K562 (cell line): ENCODE results near the gene SPDYA. TPM values are rescaled to one million over a fixed set of nuclear protein-coding genes. Genes with fewer than 3 reads are reported as not detected.

Source experiments
- ATF1 ChIP-seq, 2 experiments: fragments of 450-650 bp in 1 of 2; IDR thresholded peaks; 2 replicates each; pipeline ENCODE4 v1.6.1; 2016; ENCODE audit warnings: missing compliant biosample characterization in 1 of 2, missing genetic modification characterization in 1 of 2
- BHLHE40 ChIP-seq: IDR thresholded peaks from 2 replicates; pipeline ENCODE4 v1.6.1; 2011; ENCODE audit warnings: low read length, improper control_type of control experiment
- BRD4 ChIP-seq: fragments of 200-600 bp; sonication (generic); IDR thresholded peaks from 2 replicates; pipeline ENCODE4 v1.6.1; 2017; ENCODE audit warnings: inconsistent platforms
- CBX5 ChIP-seq: IDR thresholded peaks from 2 replicates; pipeline ENCODE4 v1.6.1; 2014; ENCODE audit warnings: low read depth, borderline replicate concordance
- CREB3L1 ChIP-seq: fragments of 450-650 bp; IDR thresholded peaks from 2 replicates; pipeline ENCODE4 v1.6.1; 2014; ENCODE audit warnings: low read depth, mild to moderate bottlenecking, moderate library complexity, borderline replicate concordance
- ELF1 ChIP-seq: fragments of 200-800 bp; sonication (Bioruptor generic); IDR thresholded peaks from 2 replicates; pipeline ENCODE4 v1.6.1; 2016; ENCODE audit warnings: missing genetic modification characterization, missing compliant biosample characterization
- ETV1 ChIP-seq: fragments of 450-650 bp; conservative IDR thresholded peaks from 2 replicates; pipeline ENCODE4 v1.6.1; 2016; ENCODE audit warnings: missing genetic modification characterization, control low read depth, low read depth, missing compliant biosample characterization
- FIP1L1 ChIP-seq: fragments of 200-400 bp; formaldehyde crosslinking; IDR thresholded peaks from 2 replicates; pipeline ENCODE4 v1.6.1; 2018; ENCODE audit warnings: mild to moderate bottlenecking, low read depth, low read length; ENCODE audit not compliant: poor library complexity, severe bottlenecking
- FOXJ2 ChIP-seq: fragments of 200-800 bp; sonication (Bioruptor generic); IDR thresholded peaks from 2 replicates; pipeline ENCODE4 v1.6.1; 2016; ENCODE audit warnings: missing genetic modification characterization, missing compliant biosample characterization
- KDM1A ChIP-seq, 2 experiments: fragments of 450-650 bp; IDR thresholded peaks; 2 replicates each; pipeline ENCODE4 v1.6.1; 2016; ENCODE audit warnings: mild to moderate bottlenecking in 2 of 2
- MAZ ChIP-seq, 2 experiments: fragments of 450-650 bp in 1 of 2; sonication (generic) in 1 of 2; formaldehyde crosslinking; IDR thresholded peaks in 1 of 2; conservative IDR thresholded peaks in 1 of 2; 2 replicates each; pipeline versions ENCODE4 v1.4.0 to v1.5.0; 2020; ENCODE audit warnings: mild to moderate bottlenecking in 1 of 2, missing genetic modification reagents in 1 of 2
- NKRF ChIP-seq: fragments of 450-650 bp; IDR thresholded peaks from 2 replicates; pipeline ENCODE4 v1.6.1; 2016; ENCODE audit warnings: borderline replicate concordance
- PURB ChIP-seq: sonication (generic); formaldehyde crosslinking; IDR thresholded peaks from 2 replicates; pipeline ENCODE4 v1.9.0; 2021; ENCODE audit warnings: low read depth, mild to moderate bottlenecking, missing genetic modification reagents
- RBM34 ChIP-seq: fragments of 200-400 bp; formaldehyde crosslinking; IDR thresholded peaks from 2 replicates; pipeline ENCODE4 v1.6.1; 2018; ENCODE audit warnings: low read length, borderline replicate concordance; ENCODE audit not compliant: insufficient read depth
- SIN3A ChIP-seq, 2 experiments: fragments of 150-350 bp in 1 of 2; IDR thresholded peaks; 2 replicates each; pipeline ENCODE4 v1.6.1; 2011 to 2016; ENCODE audit warnings: borderline replicate concordance in 2 of 2, low read depth in 2 of 2, low read length in 2 of 2, mild to moderate bottlenecking in 2 of 2, moderate library complexity in 2 of 2; ENCODE audit not compliant: control insufficient read depth in 1 of 2
- SIN3B ChIP-seq: fragments of 450-650 bp; IDR thresholded peaks from 2 replicates; pipeline ENCODE4 v1.6.1; 2017; ENCODE audit warnings: low read depth, mild to moderate bottlenecking, moderate library complexity
- TCFL5 ChIP-seq: fragments of 250-450 bp; sonication (Bioruptor Pico); conservative IDR thresholded peaks from 2 replicates; pipeline ENCODE4 v1.6.1; 2021; ENCODE audit warnings: mild to moderate bottlenecking, moderate library complexity, matching md5 sums
- TOE1 ChIP-seq, 2 experiments: fragments of 450-650 bp in 1 of 2; sonication (generic) in 1 of 2; formaldehyde crosslinking in 1 of 2; IDR thresholded peaks; 2 replicates each; pipeline versions ENCODE4 v1.7.1 to v1.8.0; 2016 to 2022; ENCODE audit warnings: borderline replicate concordance in 2 of 2, mild to moderate bottlenecking in 2 of 2, antibody characterized with exemption in 1 of 2, inconsistent platforms in 1 of 2, low read depth in 1 of 2, missing genetic modification reagents in 1 of 2, moderate library complexity in 1 of 2
- VEZF1 ChIP-seq: fragments of 200-800 bp; sonication (Bioruptor generic); IDR thresholded peaks from 2 replicates; pipeline ENCODE4 v1.6.1; 2017; ENCODE audit warnings: missing genetic modification characterization, missing compliant biosample characterization
- ZNF212 ChIP-seq: fragments of 450-650 bp; formaldehyde crosslinking; IDR thresholded peaks from 2 replicates; pipeline ENCODE4 v1.4.0; 2020; ENCODE audit warnings: mild to moderate bottlenecking
- ZNF717 ChIP-seq: fragments of 250-450 bp; sonication (Bioruptor Pico); IDR thresholded peaks from 2 replicates; pipeline ENCODE4 v1.5.0; 2021
- polyA plus RNA-seq, 8 experiments: library from polyadenylated mRNA; depleted of rRNA in 4 of 8; stranded (reverse) in 5 of 8; unstranded in 3 of 8; fragments of >200 nt; fragmentation: Nextera tagmentation in 2 of 8; fragmentation: Illumina TruSeq in 1 of 8; extraction: Ambion mirVana in 2 of 8; extraction: Trizol in 1 of 8; gene quantifications; 2 replicates each; pipeline versions ENCODE4 v1.2.1 to v1.2.3, GENCODE V29; 2011 to 2014; ENCODE audit warnings: inconsistent platforms in 1 of 8, missing spikeins in 1 of 8
- total RNA-seq, 7 experiments: library from RNA; depleted of rRNA in 6 of 7; stranded (reverse); fragments of >200 nt in 6 of 7; fragmentation: Illumina TruSeq in 2 of 7; extraction: Trizol in 2 of 7; gene quantifications; 2 replicates each; pipeline versions ENCODE4 v1.2.1 to v1.2.3, GENCODE V29; 2011 to 2021; ENCODE audit warnings: low replicate concordance in 1 of 7

SPDYA gene
- total and polyA plus RNA-seq, 9 of the 15 experiments (the other 6 are each of a cell fraction or from before 2014, with no cell fraction given): 0.05 to 1.6 (median 0.30) TPM; not detected in 1

GRCh38 chr2:28895189-28895893 is 84.7 kb downstream of the SPDYA start (continued):
- TF ChIP-seq TOE1 (IDR thresholded peaks at IDR 0.05; ENCODE audit: borderline replicate concordance): 0 out of 2 replicates have a peak, but pooled peaks have one; percentile 13
- no peak for TF ChIP-seq TOE1 (CRISPR knock-in tag; IDR thresholded peaks at IDR 0.05; ENCODE audit: borderline replicate concordance, low read depth)
- TF ChIP-seq BRD4: peak; percentile 6; the same call in 1 of the 2 replicates
- TF ChIP-seq ZNF212 (CRISPR knock-in tag): no peak
- no peak for TF ChIP-seq PURB (CRISPR knock-in tag)
- TF ChIP-seq FIP1L1: no peak
- no peak for TF ChIP-seq MAZ (CRISPR knock-in tag; conservative IDR thresholded peaks at IDR 0.05 in 1 of 2, IDR thresholded peaks at IDR 0.05 in 1 of 2)
- peak; percentile 88 for TF ChIP-seq NKRF
- TF ChIP-seq VEZF1 (CRISPR knock-in tag): peak; percentile 97
- TF ChIP-seq TCFL5 (CRISPR knock-in tag): no peak
- TF ChIP-seq KDM1A (IDR thresholded peaks at IDR 0.05): 0 out of 4 replicates have a peak, but pooled peaks of 1 of the 2 experiments have one; percentile 19
- TF ChIP-seq CREB3L1: no peak
- no peak for TF ChIP-seq FOXJ2 (tag)
- TF ChIP-seq ELF1 (tag): no peak
- TF ChIP-seq ETV1 (tag): peak; percentile 87
- TF ChIP-seq CBX5: no peak
- TF ChIP-seq SIN3A (IDR thresholded peaks at IDR 0.05; ENCODE audit: borderline replicate concordance in 2 of 2, control insufficient read depth in 1 of 2, low read depth in 2 of 2, low read length in 2 of 2): peak; percentile 33 to 97; a peak in 3 of 4 replicates
- no peak for TF ChIP-seq ATF1 (CRISPR knock-in tag; IDR thresholded peaks at IDR 0.05)
- no peak for TF ChIP-seq ATF1 (tag; IDR thresholded peaks at IDR 0.05)
- TF ChIP-seq BHLHE40: peak; percentile 19; the same call in 1 of the 2 replicates
- no peak for TF ChIP-seq RBM34
- TF ChIP-seq SIN3B: no peak
- no peak for TF ChIP-seq ZNF717 (CRISPR knock-in tag)
